NCI-H2171 (cell line): ENCODE measurements around the gene GBGT1.
"Not testable (repeated sequence)": the region's sequence is repeated elsewhere in the genome, so short reads cannot be mapped to it uniquely, and the experiment has no call there.

Experiments used
- DNase-seq: peaks from one replicate; lab custom pipeline; 2025; lab: John Stamatoyannopoulos, UW

The GBGT1 gene

DNA sequence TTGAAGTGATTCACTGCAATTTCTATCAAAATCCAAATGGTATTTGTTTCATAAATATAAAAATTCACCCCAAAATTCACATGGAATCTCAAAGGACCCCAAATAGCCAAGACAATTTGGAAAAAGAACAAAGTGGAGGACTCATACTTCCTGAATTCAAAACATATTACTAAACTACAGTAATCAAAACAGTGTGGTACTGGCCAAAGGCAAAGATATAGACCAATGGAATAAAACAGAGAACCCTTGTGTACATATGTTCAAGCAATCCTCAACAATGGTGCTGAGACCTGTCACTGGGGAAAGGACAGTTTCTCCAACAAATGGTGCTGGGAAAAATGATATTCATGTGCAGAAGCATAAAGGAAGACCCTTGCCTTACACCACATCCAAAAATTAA lies 31.3 kb upstream of the GBGT1 start:
- DNase-seq: no peak

DNA sequence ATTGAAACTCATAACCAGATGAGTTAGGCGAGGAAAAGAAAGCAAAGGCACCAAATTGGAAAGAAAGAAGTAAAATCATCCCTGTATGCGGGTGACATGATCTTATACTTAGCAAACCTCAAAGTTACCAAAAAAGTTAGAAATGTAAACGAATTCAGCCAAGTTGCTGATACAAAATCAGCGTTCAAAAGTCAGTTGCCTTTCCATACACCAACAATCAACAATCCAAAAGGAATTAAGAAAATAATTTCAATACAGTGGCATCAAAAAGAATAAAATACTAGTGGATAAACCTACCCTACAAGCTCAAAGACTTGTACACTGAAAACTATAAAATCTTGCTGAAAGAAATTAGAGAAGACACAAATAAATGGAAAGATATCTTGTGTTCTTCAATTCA lies 30.9 kb upstream of the GBGT1 start:
- no peak for DNase-seq

DNA sequence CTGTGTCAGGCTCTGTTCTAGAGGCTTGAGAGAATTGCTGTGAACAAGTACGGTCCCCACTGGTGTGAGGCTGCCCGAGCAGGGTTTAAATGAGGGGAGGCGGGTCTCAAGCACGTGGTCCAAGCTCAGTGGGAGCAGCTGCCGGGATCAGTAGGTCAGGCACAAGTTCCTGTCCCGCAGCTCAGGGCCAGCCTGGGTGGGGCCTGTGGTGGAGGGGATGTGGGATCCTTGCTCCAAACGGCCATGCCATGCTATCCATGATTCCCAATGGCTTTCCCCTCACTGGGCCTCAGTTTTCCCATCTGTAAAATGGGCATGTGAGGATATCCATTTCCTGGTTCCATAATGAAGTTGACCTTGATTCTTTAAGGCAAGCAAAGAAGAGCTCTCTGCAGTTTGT lies 28.3 kb upstream of the GBGT1 start:
- DNase-seq: no peak

DNA sequence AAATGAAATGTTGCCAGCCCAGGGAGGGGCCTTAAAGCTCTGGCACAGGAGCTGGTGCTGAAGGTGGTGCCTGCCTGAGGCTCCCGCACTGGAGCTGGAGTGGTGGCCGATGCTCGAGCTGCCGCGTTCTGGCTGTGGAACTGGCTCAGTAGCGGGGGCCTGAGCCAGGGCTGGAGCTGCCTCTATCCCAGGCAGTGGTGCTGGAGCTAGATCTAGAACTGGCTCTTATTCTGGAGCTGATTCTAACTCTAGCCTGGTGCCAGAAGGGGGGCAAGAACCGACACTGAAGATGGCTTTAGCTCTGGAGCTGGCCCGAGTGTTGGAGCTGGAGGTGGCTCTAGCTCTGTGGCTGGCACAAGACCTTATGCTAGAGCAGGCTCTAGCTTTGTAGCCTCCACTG lies 26.1 kb upstream of the GBGT1 start:
- DNase-seq: no peak

DNA sequence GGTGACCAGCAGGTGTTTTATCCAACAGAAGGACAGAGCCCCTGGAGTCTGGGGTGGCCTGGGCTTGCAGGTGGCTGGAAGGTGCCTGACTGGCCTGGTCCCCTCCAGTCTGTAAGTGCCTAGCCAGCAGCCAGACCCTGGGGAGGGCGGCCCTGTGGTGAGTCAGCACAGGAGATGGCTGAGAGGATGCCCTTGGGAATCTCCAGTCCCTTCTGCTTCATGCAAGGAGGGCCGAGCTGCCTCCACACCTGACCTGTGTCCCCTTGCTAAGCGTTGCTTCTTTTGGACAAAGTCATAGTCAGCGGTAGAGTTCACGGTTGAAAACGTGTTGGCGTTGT lies 25.1 kb upstream of the GBGT1 start:
- no peak for DNase-seq

DNA sequence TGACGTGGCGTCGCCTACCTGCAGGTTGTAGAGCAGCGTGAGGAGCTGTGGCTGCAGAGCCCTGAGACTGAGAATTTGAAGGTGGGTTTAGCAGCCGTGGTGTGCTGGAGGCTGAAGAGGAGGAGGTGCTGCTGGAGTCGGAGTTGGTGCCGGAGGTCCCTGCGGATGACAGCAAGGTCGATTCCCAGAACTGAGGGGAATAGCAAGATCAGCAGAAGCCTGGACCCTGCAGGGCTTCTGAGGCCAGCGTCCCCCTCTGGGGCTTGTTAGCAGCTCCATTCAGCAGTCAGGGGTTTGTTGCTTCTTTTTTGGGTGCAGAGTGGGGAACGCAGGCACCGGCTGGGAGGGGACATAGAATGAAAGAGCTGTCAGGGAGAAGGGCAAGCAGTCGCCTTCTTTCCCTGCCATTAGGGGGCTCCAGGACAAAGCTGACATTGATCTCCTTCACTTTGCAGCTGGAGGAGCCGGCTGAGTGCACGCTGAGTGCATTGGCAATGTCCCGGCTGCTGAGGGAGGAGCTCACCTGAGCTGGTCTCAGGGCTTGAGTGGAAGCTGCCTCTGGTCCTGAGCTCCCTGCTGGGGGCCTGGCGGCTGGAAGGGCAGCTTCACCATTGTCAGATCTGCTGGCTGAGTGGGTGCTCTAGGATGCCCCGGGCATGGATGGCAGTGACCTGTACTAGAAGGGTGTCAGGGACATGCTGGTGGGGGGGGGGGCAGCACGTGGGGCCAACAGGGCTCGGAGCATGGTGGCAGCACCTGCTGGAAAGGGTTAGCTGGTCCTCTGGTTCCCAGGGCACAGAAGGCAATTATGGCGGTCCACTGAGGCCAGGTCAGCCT lies 24.5 kb upstream of the GBGT1 start:
- peak; percentile 55 for DNase-seq

DNA sequence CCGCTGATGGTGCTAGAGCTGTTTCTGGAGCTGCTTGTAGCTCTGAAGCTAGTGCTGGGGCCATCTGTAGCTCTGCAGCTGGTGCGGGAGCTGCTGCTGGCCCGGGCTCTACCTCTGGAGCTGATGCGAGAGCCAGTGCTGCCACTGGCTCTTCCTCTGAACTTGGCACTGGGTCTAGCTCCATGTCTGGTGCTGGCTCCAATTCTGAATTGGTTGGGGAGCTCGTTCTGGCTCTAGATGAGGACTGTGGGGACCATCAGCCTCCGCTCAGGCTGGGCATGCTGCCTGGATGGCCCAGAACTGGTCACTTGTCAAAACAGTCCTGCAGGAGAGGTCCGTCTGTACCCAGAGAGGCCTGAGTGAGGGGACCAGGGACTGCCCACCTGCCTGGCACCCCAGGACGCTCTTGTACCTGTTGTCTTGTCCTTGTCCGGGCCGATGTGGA lies 23.9 kb upstream of the GBGT1 start:
- no peak for DNase-seq

DNA sequence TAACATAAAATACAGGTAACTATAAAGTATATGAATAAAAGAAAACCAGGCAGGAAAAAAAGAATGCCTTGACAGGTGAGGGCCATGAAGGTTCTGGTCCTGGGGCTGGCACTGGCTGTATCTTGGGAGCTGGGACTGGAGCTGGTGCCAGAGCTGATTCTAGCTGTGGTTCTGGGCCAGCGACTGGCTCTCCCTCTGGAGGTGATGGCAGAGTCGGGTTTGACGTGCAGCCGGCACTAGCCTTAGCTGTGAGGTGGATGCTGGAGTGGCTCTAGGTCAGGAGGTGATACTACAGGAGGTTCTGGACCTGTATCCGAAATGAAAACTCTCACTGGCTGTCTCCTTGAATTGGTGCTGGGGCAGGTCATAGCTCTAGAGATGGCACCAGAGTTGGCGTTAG lies 23.0 kb upstream of the GBGT1 start:
- no peak for DNase-seq

DNA sequence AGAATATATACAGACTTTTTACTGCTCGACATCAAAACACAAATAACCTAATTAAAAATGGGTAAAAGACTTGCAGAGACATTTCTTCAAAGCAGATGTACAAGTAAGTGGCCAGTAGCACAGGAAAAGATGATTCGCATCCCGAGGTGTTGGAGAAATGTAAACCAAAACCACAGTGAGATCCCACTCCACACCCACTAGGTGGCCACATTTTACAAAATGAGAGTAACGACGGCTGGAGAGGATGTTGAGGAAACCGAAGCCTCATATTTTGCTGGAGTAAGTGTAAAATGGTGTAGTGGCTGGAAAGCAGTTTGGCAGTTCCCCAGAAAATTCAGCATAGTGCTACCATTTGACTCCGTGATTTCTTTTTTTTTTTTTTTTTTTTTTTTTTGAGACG lies 21.3 kb upstream of the GBGT1 start:
- peak; percentile 80 for DNase-seq

DNA sequence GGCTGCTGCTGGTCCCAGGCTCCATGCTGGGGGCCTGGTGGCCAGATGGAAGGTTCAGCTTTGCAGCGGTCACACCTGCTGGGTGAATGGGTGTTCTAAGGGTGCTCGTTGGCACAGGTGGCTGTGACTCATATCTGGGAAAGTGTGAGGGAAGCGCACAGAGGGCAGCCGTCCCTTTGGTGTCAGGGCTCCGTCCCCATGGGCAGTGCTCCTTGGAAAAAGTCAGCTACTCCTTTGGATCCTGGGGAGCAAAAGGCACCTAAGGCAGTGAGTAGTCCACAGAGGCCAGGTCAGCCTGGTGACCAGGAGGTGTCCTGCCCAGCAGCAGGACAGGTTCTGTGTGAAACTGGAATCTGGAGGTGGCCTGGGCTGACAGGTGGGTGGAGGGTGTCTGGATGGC lies 18.4 kb upstream of the GBGT1 start:
- no peak for DNase-seq

DNA sequence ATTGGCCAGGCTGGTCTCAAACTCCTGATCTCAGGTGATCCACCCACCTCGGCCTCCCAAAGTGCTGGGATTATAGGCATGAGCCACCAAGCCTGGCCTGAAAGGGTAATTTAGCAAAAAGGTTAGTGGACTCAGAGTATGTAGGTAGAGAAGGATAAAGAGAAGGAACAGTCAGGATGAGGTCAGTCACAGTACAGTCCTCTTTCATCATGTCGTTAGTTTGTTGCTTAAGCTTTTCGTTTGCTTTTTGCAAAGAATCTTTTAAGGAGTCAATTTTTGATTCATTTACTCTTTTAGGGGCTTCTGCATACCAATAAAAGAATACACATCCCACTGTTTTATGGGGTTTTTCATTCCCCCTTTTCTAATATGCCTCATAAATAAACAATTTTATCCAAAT lies 17.8 kb upstream of the GBGT1 start:
- no peak for DNase-seq

DNA sequence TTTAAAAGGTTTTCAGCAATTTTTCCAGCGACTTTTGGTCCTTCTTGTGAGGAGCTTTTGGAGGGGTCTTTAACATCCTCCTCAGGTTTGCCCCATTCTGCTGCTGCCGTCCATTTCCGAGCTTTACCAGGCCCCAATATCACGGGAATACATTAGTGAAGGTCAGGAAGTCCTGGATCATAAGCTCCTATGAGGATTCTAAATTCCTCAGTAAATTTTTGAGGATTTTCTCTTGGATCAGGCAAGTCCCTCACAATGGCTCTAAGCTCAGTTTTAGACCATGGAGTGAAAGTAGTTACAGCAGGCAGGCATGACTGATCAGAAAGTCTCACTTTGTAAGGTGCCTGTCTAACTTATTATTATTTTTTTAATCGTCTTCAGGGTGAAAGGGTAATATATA lies 17.2 kb upstream of the GBGT1 start:
- DNase-seq: no peak

DNA sequence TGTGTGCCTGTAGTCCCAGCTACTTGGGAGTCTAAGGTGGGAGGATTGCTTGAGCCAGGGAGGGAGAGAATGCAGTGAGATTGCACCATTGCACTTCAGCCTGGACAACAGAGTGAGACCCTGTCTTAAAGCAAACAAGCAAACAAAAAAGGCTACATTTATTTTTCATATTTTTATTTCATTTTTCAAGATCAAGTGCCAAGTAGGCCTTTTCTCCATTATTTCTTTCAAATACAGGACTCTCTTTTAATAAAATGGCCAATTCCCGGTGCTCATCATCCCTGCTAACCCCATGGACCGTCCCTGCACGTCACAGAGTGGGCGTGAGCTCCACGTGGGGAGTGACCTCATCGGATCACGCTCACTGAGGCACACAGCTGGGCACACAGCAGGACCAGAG lies 9.3 kb upstream of the GBGT1 start:
- DNase-seq: no peak

DNA sequence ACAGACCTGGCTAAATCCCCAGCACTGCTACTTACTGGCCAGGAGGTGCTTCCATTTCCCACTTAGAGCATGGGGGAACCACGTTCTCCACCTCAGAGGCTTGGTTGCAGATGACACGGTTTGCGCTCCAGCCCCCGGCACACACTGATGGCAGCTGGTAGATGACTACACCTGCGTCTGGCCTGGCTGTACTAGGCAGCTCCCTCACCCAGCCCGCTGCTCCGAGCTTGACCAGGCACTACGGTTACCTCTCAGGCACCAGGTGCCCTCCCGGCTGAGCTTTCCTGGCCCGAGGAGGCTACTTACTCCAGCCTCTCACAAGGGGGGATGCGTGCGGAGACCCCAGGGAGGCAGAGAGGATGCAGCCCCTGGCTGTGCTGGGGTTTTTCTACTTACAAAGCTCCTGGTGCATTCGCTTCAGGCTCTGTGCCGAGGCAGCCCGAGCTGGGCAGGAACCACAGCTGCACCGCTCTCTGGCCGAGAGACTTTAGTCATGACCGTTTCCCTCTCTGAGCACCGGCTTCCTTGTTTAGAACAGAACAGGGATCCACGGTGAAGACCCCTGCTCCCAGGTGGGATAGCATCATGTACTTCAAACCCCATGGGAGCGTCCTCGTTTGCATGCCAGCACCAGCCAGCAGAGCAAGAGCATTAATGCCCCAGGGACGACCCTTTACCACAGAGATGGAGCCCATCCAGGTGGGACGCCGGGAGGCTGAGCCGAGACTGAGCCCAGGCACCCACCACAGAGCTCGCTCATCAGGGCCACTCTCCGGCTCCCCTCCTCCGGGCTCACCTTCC lies 7.6 kb upstream of the GBGT1 start:
- DNase-seq: peak; percentile 11

DNA sequence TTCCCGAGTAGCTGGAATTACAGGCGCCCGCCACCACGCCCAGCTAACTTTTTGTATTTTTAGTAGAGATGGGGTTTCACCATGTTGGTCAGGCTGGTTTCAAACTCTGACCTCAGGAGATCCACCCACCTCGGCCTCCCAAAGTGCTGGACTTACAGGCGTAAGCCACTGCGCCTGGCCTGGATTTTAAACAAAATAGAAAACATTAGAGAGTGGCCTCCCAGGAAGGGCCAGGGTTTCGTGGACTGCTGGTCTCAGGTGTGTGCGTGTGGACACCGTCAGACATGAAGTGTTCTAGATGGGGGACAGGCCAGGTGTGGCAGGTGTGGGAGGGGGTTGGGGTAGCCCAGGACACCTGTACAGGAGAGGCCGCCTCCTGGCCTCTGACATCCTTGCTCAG lies 7.0 kb upstream of the GBGT1 start:
- DNase-seq: no peak

DNA sequence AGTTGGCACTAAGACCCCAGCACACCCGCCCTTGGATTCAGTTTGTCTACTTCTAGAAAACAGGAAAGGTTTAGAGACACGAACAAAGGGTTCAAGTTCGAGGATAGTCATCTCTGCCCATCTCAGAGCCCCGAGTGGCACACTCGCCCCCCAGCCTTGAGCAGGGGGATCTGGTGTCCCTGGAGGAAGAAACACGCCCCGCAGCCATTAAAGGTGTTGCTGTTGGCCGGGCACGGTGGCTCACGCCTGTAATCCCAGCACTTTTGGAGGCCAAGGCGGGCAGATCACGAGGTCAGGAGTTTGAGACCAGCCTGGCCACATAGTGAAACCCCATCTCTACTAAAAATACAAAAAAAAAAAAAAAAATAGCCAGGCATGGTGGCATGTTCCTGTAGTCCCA lies 6.0 kb upstream of the GBGT1 start:
- not testable (repeated sequence) for DNase-seq

DNA sequence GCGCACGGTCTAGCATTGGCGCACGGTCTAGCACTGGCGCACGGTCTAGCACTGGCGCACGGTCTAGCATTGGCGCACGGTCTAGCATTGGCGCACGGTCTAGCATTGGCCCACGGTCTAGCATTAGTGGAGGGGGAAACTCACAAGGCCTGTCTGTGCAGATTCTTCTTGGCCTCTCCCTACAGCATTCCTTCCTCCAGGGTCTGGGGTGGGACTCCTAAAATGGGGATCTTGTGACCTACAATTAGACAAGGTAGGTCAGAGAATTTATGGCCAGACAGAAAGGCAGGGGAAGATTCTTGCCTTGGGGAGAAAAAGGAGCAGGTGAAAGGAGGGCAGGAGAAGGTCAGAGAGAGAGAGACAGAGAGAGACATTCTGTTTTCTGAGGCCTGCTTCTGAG lies 5.4 kb upstream of the GBGT1 start:
- DNase-seq: no peak

DNA sequence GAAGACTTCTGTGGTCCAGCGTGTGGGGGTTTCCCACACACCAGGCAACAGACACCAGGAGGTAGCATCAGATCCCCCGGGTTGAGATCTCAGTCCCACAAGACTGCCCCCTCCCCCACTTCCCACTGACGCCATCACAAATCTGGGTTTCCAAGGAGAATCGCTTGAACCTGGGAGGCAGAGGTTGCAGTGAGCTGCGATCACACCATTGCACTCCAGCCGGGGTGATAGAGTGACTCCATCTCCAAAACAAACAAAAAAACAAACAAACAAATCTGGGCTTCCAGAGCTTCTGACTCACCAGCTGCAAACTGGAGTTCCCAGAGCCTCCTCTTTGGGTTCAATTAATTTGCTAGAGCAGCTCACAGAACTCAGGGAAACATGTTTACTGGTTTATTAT lies 4.7 kb upstream of the GBGT1 start:
- DNase-seq: no peak

DNA sequence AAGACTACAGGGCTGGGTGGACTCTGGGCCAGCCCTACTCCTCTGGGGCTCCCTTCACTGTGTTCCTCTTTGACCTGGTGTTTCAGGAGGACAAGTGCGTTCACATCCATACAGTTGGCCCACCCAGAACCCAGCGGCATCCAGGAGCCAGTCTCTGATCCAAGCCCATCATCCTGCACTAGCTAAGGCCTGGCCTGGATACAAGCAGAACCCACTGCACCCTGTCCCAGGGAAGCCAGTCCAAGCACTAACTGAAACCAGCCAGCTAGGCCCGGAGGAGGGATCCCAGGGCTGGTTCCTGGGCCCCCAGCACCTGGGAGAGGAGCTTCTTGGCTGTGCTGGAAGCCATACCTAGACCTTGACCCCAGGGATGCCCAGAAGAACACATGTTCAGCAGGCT lies 4.1 kb upstream of the GBGT1 start:
- no peak for DNase-seq

DNA sequence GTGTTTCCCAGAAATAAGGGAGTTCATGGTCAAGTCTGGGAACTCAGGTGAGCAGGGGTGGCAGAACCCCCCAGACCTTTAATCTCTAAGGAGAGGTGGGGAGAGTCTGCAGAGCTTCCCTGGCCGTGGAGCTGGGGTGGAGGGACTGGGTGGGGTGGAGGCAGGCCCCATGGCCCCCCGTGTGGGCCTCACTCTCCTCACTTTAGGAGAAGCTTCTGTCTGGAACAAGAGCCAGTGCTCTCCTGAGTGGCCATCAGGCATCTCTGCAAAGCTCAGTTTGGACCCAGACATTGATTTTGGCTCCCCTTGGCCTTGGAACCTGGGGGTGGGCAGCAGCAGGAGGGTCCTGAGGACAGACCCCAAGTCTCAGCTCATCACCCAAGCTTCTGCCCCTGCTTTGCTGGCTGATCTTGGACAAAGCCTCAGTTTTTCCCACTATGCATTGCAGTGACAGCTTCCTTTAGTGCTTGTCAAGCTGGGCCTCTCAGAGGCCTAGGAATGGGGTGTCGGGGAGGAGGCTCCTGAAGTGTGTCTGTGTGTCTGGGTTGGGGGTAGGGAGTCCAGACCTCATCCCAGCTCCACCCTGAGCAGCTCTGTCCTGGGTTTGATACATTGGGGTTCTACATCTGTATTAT lies 3.5 kb upstream of the GBGT1 start:
- DNase-seq: no peak

DNA sequence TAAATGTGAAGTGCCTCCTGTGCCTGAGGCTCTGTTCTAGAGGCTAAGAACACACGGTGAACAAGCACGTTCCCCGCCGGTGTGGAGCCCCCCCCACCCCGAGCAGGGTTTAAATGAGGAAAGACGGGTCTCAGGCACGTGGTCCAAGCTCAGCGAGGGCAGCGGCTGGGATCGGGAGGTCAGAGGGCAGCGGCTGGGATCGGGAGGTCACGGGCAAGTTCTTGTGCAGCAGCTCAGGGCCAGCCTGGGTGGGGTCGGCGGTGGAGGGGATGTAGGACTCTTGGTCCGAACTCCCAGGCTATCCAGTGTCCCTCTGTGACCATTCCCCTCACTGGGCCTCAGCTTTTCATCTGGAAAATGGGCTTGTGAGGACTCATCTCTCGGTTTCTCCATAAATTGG lies 2.7 kb upstream of the GBGT1 start:
- DNase-seq: no peak

DNA sequence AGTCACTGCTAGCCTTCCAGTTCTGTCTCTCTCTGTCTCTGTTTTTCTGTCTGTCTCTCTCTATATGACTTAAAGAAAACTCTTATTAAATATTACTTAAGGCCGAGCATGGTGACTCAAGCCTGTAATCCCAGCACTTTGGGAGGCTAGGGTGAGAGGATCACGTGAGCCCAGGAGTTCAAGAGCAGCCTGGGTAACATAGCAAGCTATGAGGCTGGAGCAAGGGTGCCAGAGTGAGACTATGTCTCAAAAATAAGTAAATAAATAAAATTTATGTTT lies 1.7 kb upstream of the GBGT1 start:
- DNase-seq: no peak

DNA sequence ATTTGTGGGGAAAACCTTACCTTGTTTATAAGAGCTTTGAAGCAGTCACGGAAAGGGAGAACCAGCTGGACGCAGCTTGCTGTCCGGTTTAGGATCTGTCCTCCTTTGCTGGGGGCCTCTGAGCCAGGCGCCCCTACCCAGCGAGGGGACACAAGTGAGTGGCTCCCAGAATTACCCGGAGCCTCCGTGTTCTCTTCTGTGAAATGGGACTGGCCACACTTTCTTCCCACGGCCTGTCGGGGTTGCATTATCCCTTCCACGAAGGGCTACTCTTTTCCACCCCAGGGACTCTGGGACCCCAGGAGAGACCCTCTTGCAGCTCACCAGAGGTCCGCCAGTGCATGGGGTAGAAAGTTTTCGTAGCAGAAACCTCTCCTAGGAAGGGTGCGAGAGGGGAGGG lies 477 bp upstream of the GBGT1 start:
- DNase-seq: no peak
